Astrocyte (in vitro differentiated cells and primary cell): Measurements from ENCODE around the gene XYLT1.

Source experiments
- CTCF ChIP-seq: IDR thresholded peaks from 2 replicates; pipeline ENCODE4 v1.5.1; 2011; ENCODE audit warnings: low read depth, mild to moderate bottlenecking, inconsistent platforms, low read length, moderate library complexity; ENCODE audit not compliant: insufficient read depth
- EZH2 ChIP-seq: IDR thresholded peaks from 2 replicates; pipeline ENCODE4 v1.6.1; 2012; ENCODE audit warnings: mild to moderate bottlenecking, low read length, inconsistent platforms; ENCODE audit not compliant: insufficient read depth

GRCh38 chr16:17437981-17438380 is 32.8 kb downstream of the XYLT1 start:
- no peak for TF ChIP-seq EZH2
- no peak for TF ChIP-seq CTCF
